GM10266 (cell line): ENCODE data around the gene IGIP.
A peak's percentile ranks its signal among the peaks of the same experiment; 100 is the strongest.

Experiments
- DNase-seq: peaks from one replicate; pipeline ENCODE4 v3.0.0; 2012; ENCODE audit errors: extremely low spot score
- TF ChIP-seq, protein P1 (sequence below): IDR thresholded peaks from 2 replicates; pipeline ENCODE4 v1.5.1; 2012; ENCODE audit warnings: mild to moderate bottlenecking, low read depth; ENCODE audit not compliant: control insufficient read depth, insufficient read depth; ENCODE audit errors: missing control alignments

Gene IGIP

DNA sequence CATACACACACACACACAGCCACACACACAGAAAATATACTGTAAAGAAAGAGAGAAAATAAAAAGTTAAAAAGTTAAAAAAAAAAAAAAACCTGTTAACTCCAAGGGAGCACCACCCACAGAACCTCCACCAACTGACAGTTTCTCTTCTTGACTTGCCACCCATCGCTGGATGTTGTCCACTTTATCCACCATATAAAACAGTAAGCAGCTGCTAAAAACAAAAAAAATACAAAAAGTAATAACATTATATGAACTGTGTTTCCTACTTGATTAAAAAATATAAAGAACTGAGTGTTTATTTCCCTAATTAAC, 10.6 kb upstream of the IGIP start:
- no peak for DNase-seq
- TF ChIP-seq, protein P1, sequence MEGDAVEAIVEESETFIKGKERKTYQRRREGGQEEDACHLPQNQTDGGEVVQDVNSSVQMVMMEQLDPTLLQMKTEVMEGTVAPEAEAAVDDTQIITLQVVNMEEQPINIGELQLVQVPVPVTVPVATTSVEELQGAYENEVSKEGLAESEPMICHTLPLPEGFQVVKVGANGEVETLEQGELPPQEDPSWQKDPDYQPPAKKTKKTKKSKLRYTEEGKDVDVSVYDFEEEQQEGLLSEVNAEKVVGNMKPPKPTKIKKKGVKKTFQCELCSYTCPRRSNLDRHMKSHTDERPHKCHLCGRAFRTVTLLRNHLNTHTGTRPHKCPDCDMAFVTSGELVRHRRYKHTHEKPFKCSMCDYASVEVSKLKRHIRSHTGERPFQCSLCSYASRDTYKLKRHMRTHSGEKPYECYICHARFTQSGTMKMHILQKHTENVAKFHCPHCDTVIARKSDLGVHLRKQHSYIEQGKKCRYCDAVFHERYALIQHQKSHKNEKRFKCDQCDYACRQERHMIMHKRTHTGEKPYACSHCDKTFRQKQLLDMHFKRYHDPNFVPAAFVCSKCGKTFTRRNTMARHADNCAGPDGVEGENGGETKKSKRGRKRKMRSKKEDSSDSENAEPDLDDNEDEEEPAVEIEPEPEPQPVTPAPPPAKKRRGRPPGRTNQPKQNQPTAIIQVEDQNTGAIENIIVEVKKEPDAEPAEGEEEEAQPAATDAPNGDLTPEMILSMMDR, result no peak

DNA sequence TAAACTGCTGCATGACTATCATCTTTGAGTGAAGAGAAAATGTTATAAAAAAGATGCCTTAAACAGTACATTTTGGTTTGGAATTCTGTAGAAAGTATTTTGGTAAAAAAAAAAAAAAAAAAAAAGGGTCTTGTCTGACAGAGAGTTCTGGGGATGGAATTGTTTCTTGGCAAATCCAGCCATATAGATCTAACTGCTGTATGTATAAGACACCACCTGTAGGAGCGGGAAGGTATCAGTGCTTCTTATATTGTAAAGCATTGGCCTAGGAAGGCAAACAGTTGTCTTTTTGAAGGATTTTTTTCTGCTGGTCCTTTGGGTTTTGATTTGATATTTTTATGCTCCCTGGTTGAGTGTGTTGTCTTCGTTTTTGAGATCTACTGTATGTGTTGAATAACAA, 9.0 kb upstream of the IGIP start:
- TF ChIP-seq, protein P1, result no peak
- DNase-seq, result no peak

DNA sequence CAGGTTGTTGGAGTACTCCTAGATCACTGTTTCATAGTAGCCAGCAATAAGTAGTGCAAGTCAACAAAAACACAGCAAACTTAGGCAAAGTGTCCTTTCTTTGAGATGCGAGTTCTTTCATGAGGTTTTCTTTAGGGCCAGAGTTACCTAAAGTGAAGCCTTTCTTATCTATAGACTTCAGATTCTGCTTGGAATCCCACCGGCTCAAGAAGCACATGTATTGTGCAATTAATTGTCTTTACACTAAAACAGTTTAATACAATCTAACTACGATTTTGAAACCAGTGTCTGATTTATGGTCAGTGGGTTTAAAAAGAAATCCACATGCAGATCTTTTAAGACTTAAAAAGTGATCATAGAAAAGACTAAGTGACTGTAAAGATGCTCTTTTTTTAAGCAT, 8.2 kb upstream of the IGIP start:
- TF ChIP-seq, protein P1, result no peak
- DNase-seq, result no peak

DNA sequence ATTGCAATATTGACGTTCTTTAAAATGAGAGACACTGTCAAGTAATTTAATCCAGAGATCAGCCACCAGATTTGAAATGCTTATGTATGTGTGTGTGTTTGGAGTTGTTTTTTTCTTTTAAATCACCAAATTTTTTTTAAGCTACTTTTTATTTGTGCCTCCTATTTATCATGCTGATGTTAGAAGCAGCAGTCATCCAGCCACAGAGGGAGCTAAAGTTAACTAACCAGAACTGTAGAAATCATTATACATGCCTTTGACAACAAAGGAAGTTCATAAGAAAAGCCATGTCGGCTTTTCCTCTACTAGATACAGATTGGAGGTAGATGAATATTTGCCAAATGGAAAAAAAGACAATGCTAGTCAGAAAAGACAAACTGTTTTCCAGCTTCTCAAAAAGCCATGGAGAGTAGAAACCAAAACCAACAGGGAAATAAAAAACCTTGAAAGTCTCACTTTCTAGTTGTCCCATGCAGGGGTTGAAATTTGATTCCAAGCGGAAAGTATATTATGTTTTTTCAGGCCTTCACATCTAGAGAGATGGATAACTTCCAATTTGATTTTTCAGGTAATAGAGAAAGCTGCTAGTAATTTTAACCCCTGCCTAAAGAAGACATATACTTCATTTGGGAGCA, 7.3 kb upstream of the IGIP start:
- TF ChIP-seq, protein P1, result peak; percentile 5
- no peak for DNase-seq

DNA sequence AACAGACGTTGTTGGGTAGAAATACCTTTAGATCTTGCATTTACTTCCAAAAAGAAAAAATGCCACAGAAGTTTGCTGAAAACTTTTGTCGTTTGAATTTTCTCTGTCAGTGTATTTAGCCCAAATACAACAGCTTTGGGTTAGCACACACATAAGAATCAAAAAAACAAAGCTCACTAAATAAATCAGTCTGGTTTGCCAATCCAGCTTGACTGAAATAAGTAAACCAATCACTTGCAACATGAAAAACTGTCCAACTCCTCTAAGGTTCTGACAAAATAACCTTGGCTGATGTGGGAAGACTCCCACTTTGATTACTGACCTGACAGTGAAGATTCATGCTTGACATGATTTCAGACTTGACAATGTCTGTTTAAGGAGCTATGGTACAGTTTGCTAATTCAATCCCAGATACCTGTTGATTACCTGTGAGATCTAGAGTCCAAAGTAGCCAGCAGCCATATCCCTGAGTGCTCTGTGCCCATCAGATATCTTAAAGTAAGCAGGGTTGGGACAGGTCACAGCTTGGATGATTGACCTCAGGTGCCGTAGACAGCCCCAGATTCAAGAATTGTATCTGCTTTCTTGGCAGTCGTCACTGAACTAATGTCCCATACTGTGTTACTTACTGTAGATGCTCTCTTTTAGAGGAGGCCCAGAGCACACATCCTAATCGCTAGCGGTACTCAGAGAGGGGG, 727 bp downstream of the IGIP start:
- no peak for DNase-seq
- TF ChIP-seq, protein P1, result no peak

DNA sequence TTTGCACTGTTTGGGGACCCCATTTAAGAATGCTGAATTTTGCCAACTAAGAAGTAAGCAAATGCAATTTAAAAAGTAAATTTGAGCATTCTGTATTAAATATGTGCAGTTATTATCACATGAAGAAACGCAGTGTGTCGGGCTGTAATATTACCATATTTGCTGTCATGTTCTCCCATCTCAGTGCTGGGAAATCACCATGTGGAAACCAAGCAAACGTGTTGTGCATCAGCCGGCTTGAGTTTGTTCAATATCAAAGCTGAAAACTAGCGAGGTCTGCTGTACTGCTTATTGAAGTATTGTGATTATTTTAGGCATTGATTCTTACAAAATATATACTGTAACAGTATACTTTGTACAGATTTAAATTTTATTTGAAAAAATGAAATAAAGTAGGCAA, 2.6 kb downstream of the IGIP start:
- TF ChIP-seq, protein P1, result no peak
- DNase-seq, result no peak

DNA sequence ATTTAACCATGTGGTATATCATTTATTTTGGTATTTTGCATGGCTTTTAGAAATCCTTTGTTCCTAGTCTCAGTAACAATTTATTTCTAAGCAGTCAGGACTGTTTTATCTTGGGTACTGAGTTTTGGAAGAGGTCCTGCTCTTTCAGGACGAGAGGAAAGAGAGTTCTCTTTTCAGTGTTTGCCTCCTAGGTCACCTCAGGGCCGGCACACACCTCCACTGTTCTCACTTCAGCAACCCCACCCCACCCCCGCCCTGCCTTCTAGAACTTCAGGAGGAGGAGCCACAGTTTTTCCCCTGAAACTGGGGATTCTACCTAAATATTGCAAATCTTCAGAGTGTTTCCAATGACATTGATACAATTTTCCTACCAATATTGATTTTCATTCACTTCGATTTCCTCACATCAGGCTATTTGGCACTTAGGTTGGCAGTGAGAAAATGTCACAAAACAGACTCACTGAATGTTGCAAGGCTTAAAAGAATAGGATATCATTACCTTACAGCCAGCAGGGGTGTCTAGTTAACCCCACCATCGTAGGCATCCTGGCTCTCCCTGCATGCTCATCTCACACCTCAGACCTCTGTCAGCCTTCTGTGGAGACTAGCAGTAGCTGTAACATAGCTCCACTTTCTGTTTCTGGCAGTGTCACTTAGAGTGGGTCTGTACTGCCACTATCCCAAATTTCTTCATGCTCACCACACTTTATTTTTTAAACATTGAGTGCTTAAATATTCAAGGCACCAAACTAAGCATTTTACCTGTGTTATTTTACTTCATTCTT, 5.4 kb downstream of the IGIP start:
- DNase-seq, result no peak
- TF ChIP-seq, protein P1, result no peak
